Measurements from ENCODE around the gene ZNF557. TPM values are rescaled to one million over a fixed set of nuclear protein-coding genes. Genes with fewer than 3 reads are reported as not detected.
"Not testable (repeated sequence)": the region's sequence is repeated elsewhere in the genome, so short reads cannot be mapped to it uniquely, and the experiment has no call there.

Gene ZNF557
- polyA plus RNA-seq (2013, experiment 1 of 2; ENCODE audit: insufficient read length) = 3.4 TPM
- 3.9 TPM for polyA plus RNA-seq (2013, experiment 2 of 2; ENCODE audit: insufficient read length)

DNA sequence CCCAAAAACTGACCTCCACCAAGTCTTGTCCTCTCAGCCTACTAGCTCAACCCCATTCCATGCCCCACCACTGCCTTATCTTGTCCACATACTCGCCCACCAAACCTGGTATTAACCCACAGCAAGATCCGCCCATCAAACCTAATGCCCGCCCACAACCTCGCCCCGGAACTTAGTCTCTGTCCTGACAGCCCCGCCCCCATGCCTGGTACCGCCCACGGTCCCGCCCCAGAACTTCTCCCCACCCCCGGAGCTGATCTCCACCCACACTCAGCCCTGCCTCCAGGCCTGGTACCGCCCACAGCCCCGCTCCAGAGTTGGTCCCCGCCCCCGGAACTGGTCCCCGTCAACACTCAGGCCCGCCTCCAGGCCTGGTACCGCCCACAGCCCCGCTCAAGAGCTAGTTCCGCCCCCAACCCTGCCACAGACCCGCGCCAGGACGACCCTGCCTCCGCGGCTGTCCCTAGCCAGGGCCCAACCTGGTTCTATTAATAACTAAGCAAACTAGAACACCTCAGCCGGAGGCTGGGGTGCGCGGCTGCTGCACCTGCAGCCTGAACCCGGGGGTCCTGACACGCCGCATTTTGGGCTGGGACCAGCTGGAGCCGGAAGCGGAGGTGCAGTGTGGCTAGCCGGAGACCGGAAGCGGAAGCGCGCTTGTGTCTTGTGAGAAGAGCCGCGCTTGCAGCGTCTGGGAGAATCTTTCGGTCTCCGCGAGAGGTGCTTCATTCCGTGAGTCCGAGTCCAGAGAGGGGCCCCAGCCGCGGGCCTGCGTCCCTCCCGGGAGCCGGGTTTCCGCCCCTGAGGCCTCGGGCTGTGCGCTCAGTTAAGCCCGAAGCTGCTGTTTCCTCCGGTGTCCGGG lies at the start of gene ZNF557:
TSS of gene ZNF557 (plus strand) at position 662 of the 862 bp plus-strand sequence. CDS start 5,372 bp downstream, outside the sequence.
- DNase-seq = peak; percentile 97

DNA sequence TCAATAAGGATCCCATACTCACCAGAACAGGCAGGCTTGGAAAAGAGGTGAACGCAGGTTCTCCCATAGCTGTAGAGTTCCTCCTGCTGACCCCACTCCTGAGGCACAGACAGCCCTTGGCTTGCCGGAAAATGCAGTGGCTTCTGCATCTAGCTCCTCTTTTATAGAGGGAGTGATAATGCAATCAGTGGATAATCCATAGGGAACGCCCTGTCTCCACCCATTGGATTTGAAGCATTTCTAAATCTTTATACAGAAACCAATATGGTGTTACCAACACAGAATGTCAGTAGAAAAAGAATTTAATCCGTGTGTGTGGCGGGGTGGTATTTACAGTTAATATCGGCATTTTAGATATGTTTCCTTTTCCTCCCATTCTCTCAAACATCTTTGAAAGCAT lies 48.2 kb upstream of the ZNF557 start, which contains the start of gene MBD3L2B:
TSS of gene MBD3L2B (minus strand) at position 101 of the 400 bp plus-strand sequence. CDS start at position 67, 34 bp downstream.
- not testable (repeated sequence) for DNase-seq

DNA sequence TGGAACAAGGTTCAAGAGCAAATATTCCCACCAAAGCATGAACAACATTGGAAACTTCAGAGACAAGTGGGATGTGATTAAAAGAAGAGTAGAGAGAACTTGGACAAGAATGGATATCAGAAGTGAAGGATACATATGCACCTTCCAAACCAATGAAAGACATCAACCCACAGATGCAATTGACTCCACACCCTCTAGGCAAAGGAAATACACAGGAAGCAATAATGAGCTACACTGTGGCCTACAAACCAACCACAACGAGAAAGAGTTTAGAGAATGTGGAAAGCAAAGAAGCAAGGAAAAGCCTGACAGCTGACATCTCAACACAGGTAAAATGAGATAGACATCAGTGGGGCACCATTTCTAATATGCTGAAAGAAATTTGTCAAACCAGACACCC lies 40.7 kb upstream of the ZNF557 start:
- DNase-seq = not testable (repeated sequence)

DNA sequence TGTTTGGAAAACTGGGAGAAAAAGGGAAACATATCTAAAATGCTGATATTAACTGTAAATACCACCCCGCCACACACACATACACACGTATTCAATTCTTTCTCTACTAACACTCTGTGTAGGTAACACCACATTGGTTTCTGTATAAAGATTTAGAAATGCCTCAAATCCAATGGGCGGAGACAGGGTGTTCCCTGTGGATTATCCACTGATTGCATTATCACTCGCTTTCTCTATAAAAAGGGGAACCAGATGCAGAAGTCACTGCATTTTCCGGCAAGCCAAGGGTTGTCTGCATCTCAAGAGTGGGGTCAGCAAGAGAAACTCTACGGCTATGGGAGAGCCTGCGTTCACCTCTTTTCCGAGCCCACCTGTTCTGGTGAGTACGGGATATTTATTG lies 39.2 kb upstream of the ZNF557 start, which contains the start of gene MBD3L5:
TSS of gene MBD3L5 (plus strand) at position 301 of the 400 bp plus-strand sequence. CDS start at position 335, 34 bp downstream.
- DNase-seq = not testable (repeated sequence)

DNA sequence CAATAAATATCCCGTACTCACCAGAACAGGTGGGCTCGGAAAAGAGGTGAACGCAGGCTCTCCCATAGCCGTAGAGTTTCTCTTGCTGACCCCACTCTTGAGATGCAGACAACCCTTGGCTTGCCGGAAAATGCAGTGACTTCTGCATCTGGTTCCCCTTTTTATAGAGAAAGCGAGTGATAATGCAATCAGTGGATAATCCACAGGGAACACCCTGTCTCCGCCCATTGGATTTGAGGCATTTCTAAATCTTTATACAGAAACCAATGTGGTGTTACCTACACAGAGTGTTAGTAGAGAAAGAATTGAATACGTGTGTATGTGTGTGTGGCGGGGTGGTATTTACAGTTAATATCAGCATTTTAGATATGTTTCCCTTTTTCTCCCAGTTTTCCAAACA lies 29.4 kb upstream of the ZNF557 start, which contains the start of gene MBD3L4:
TSS of gene MBD3L4 (minus strand) at position 101 of the 400 bp plus-strand sequence. CDS start at position 66, 35 bp downstream.
- DNase-seq = not testable (repeated sequence)

DNA sequence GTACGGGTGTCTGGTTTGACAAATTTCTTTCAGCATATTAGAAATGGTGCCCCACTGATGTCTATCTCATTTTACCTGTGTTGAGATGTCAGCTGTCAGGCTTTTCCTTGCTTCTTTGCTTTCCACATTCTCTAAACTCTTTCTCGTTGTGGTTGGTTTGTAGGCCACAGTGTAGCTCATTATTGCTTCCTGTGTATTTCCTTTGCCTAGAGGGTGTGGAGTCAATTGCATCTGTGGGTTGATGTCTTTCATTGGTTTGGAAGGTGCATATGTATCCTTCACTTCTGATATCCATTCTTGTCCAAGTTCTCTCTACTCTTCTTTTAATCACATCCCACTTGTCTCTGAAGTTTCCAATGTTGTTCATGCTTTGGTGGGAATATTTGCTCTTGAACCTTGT lies 27.9 kb upstream of the ZNF557 start:
- DNase-seq = not testable (repeated sequence)

DNA sequence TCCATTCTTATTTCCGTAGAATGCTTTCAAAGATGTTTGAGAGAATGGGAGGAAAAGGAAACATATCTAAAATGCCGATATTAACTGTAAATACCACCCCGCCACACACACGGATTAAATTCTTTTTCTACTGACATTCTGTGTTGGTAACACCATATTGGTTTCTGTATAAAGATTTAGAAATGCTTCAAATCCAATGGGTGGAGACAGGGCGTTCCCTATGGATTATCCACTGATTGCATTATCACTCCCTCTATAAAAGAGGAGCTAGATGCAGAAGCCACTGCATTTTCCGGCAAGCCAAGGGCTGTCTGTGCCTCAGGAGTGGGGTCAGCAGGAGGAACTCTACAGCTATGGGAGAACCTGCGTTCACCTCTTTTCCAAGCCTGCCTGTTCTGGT lies 20.5 kb upstream of the ZNF557 start, which contains the start of gene MBD3L2:
TSS of gene MBD3L2 (plus strand) at position 301 of the 400 bp plus-strand sequence. CDS start at position 354, 53 bp downstream.
- not testable (repeated sequence) for DNase-seq

DNA sequence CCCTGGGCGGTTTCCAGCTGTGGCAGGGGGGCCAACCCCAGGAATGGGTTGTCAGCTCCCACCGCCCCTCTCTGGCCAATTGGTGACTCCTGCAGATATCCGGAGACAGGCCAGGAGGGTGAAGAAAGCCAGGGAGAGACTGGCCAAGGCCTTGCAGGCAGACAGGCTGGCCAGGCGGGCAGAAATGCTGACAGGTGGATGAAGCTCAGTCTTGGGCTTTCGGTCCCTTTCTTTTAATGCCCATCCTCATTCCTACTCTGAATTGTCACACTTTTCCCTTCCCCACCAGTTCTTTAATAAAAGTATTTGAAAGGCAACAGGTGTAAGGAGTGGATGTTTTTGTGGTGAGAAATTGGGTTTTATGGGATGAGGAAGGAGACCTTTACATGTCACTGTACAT lies 18.1 kb upstream of the ZNF557 start:
- DNase-seq = not testable (repeated sequence)

DNA sequence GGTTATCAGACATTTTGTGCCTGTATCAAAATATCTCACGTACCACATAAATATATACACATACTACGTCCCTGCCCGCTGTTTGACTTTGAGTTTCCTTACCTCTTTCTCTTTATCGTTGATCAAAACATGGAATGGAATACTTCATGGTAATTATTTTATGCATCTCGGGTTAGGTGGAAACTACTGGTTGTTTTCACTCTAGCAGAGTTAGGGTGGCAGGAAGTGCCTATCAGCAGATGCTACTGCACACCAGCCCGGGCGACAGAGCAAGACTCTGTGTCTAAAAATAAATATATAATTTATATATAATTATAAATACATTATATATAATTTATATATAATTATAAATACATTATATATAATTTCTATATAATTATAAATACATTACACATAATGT lies 16.6 kb upstream of the ZNF557 start:
- DNase-seq = not testable (repeated sequence)

DNA sequence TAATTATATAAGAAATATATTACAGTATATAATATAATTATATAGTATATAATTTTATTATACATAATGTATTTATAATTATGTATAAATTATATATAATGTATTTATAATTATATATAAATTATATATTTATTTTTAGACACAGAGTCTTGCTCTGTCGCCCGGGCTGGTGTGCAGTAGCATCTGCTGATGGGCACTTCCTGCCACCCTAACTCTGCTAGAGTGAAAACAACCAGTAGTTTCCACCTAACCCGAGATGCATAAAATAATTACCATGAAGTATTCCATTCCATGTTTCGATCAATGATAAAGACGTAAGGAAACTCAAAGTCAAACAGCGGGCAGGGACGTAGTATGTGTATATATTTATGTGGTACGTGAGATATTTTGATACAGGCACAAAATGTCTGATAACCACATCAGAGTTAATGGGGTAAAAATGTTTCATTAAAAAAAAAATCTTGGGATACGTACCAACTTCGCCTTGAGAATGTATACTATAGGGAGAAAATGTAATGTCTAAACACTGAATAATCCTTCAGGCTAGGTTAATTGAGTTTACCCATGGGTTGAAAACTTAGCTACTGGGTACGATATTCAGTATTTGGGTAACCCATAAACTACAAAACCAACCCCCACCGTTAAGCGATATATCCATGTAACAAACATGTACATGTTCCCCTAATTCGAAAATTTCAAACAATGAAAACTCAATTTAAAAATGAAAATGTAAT lies 14.7 kb upstream of the ZNF557 start:
- DNase-seq = not testable (repeated sequence)

DNA sequence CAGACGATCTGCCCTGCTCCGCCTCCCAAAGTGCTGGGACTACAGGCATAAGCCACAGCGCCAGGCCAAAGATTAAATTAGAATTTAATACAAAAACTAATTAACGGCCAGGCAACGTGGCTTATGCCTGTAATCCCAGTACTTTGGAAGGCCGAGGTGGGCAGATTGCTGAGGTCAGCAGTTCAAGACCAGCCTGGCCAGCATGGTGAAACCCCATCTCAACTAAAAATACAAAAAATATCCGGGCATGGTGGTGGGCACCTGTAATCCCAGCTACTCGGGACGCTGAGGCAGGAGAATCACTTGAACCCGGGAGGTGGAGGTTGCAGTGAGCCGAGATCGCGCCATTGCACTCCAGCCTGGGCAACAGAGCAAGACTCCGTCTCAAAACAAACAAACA lies 13.8 kb upstream of the ZNF557 start:
- not testable (repeated sequence) for DNase-seq

DNA sequence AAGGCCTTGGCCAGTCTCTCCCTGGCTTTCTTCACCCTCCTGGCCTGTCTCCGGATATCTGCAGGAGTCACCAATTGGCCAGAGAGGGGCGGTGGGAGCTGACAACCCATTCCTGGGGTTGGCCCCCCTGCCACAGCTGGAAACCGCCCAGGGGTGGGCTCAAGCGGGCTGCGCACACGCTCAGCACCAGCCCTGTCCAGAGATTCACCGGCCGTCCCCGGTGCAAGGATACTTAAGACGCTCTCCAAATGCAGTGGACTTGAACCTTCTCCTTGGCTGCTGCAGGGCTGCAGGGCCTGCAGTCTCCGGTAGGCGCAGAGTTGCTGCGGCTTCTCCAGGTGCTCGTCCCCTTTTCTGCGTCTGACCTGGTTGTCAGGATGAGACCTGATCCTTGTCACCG lies 13.1 kb upstream of the ZNF557 start:
- DNase-seq = not testable (repeated sequence)

DNA sequence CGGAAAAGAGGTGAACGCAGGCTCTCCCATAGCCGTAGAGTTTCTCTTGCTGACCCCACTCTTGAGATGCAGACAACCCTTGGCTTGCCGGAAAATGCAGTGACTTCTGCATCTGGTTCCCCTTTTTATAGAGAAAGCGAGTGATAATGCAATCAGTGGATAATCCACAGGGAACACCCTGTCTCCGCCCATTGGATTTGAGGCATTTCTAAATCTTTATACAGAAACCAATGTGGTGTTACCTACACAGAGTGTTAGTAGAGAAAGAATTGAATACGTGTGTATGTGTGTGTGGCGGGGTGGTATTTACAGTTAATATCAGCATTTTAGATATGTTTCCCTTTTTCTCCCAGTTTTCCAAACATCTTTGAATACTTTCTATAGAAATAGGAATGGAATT lies 10.9 kb upstream of the ZNF557 start, which contains the start of gene MBD3L3:
TSS of gene MBD3L3 (minus strand) at position 101 of the 400 bp plus-strand sequence. CDS start at position 30, 71 bp downstream.
- DNase-seq = not testable (repeated sequence)

DNA sequence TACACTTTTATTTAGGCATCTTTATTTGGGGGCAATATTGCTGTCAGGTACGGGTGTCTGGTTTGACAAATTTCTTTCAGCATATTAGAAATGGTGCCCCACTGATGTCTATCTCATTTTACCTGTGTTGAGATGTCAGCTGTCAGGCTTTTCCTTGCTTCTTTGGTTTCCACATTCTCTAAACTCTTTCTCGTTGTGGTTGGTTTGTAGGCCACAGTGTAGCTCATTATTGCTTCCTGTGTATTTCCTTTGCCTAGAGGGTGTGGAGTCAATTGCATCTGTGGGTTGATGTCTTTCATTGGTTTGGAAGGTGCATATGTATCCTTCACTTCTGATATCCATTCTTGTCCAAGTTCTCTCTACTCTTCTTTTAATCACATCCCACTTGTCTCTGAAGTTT lies 9.5 kb upstream of the ZNF557 start:
- DNase-seq = not testable (repeated sequence)

DNA sequence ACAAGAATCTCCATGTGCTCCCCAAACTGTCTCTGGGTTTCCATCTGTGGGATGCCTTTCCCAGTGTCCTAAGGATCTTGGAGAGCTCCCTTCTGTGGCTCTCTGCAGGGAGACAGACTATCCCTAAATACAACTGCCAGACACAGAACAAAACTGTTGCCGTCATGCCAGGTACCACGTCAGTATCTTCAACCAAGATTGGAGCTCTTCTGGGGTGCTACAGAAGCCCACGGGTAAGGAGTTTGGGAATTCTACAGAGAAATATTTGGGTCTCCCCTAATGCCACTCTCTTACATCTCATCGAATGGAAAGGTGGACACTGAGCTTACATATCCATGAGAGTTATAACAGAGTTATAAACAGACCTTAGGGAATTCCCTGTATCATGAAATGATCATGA lies 6.2 kb upstream of the ZNF557 start:
- no peak for DNase-seq

DNA sequence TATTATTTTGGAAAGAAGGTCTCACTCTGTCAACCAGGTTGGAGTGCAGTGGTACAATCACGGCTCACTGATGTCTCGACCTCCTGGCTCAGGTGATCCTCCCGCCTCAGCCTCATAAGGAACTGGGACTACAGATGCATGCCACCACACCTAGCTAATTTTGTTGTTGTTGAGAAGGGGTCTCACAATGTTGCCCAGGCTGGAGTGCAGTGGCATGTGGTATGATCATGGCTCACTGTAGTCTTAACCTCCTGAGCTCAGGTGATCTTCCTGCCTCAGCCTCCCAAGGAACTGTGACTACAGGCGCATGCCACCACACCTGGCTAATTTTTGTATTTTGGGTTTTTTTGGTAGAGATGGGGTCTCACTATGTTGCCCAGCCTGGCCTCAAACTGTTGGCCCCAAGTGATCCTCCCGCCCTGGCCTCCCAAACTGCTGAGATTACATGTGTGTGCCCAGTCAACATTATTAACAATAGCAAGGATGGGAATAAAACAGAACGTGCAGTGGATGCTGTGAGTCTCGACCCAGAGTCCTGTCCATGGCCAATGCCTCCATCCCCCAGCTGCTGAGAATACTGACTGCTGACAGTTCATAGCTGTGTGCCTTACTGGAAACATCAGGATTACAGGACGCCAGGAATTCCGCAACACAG lies 5.6 kb upstream of the ZNF557 start:
- no peak for DNase-seq

DNA sequence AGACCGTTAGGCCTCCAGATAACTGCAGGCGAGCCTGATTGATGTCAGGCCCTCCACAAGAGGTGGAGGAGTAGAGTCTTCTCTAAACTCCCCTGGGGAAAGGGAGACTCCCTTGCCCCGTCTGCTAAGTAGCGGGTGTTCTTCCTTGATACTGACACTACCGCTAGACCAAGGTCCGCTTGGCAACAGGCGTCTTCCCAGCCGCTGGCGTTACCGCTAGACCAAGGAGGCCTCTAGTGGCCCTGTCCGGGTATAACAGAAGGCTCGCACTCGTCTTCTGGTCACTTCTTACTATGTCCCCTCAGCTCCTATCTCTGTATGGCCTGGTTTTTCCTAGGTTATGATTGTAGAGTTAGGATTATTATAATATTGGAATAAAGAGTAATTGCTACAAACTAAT lies 2.4 kb upstream of the ZNF557 start:
- peak; percentile 28 for DNase-seq

DNA sequence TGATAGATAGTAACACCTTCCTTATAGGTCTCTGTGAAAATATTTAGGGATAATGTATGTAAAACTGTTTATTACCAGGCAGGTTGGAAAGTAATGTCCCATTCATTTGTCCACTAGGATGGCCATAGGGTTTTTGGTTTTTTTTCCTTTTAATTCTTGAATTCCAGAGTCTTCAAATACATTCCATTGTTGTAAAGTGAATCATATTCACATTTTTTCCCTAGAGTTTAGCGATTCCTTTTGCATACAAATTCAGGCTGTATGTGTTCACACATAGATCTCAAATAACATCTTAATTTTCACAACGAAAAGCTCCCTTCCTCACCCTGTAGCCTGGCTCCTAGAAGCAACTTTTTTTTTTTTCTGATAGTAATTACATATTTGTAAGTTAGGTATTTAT lies 1.8 kb upstream of the ZNF557 start:
- peak; percentile 59 for DNase-seq

DNA sequence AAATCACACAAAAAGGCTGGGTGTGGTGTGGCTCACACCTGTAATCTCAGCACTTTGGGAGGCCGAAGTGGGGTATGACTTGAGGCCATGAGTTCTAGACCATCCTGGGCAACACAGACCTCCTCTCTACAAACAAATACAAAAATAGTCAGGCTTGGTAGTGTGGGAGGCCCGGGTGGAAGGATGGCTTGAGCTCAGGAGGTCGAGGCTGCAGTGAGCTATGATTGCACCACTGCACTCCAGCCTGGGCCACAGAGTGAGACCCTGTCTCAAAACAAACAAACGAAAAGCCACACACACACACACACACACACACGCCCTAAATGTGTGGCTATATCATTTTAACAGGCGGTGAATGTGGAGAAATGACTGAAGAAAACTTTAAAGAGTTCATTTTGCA lies 904 bp upstream of the ZNF557 start:
- DNase-seq = no peak

DNA sequence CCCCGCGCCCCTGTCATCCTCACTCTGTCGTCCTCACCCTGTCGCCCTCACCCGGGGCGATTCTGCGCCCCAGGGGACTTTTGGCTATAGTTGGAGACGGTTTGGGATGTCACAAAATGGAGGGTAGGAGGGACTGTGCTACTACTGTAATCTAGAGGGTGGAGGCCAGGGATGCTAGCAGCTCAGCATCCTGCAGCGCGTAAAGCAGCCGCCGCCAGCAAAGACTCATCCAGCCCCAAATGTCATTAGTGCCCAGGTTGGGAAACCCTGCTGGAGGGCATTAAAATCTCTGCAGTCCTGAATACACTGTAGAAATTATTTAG lies 362 bp downstream of the ZNF557 start:
- no peak for DNase-seq

DNA sequence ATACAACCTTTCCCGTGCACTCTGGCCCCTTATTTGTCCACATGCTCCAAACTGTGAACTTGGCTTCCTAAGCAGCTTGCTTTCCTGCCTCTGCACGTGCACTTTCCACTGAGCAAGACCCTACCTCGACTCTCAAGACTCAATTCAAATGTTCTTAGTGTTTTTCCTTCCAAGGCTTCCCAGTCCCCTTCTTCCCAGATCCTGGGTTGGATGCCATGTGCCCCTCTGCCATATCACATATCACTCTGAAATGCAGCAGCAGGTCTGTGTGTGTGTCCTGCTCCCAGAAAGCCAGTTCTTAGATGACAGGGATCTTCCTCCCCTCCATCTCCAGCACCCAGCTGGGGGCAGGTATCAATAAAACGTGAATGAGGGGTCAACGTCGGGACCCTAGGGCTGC lies 3.0 kb downstream of the ZNF557 start:
- DNase-seq = no peak

DNA sequence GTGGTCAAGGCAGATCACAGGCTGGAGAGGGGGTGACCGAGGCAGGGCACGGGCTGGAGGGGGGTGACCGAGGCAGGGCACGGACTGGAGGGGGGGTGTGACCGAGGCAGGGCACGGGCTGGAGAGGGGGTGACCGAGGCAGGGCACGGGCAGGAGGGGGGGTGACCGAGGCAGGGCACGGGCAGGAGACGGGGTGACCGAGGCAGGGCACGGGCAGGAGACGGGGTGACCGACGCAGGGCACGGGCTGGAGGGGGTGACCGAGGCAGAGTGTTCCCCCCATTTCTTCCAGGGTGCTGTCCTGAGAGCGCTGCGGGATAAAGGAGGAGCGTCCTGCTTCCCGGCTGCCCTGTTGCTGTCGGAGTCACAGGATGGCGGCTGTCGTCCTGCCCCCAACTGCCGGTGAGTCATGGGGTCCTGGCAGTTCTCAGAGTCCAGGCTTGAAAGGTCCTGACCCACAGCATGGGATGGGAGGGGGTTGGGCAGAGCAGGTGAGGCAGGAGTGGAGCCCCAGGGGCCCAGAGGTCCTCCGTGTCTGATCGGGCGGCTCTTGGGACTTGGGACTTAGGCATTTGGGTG lies 5.3 kb downstream of the ZNF557 start:
- DNase-seq = no peak
